Peyer's patch (tissue), 4 donors: ENCODE data around the gene FAM98B. TPM values are rescaled to one million over a fixed set of nuclear protein-coding genes. Genes with fewer than 3 reads are reported as not detected.

Experiments used
- DNase-seq, 3 donors: peaks; one replicate each; pipeline ENCODE4 v3.0.0-alpha.2; 2017 to 2019
- H3K27ac ChIP-seq, 4 donors: fragments of 200-600 bp; sonication (generic); one replicate each; pipeline ENCODE4 v1.5.1; 2016 to 2019
- H3K27me3 ChIP-seq, 2 donors: fragments of 200-600 bp; sonication (generic); one replicate each; pipeline ENCODE4 v1.5.1; 2019
- H3K36me3 ChIP-seq, 3 donors: fragments of 200-600 bp; sonication (generic); one replicate each; pipeline ENCODE4 v1.5.1; 2016 to 2019
- H3K4me1 ChIP-seq, 4 donors: fragments of 200-600 bp; sonication (generic); one replicate each; pipeline ENCODE4 v1.5.1; 2016 to 2019
- H3K4me3 ChIP-seq, 4 donors: fragments of 200-600 bp; sonication (generic); 1 replicate in 3 of 4; 2 replicates in 1 of 4; pipeline ENCODE4 v1.5.1; 2016 to 2019; ENCODE audit warnings: mild to moderate bottlenecking in 1 of 4
- H3K9me3 ChIP-seq, 4 donors: fragments of 200-600 bp; sonication (generic); one replicate each; pipeline ENCODE4 v1.5.1; 2016 to 2019; ENCODE audit warnings: mild to moderate bottlenecking in 1 of 4
- CTCF ChIP-seq, 6 experiments: fragments of 450-650 bp in 4 of 6; fragments of 200-600 bp in 2 of 6; sonication (generic) in 1 of 6; IDR thresholded peaks; one replicate each; pipeline ENCODE4 v1.5.1; 2017 to 2019; ENCODE audit warnings: antibody characterized with exemption in 6 of 6, mild to moderate bottlenecking in 3 of 6, moderate library complexity in 1 of 6
- POLR2A ChIP-seq, 2 donors: fragments of 450-650 bp; IDR thresholded peaks; one replicate each; pipeline ENCODE4 v1.5.1; 2017; ENCODE audit warnings: antibody characterized with exemption in 2 of 2, mild to moderate bottlenecking in 2 of 2, moderate library complexity in 2 of 2
- total RNA-seq, 4 donors: library from RNA; depleted of rRNA; stranded (reverse); fragments of >200 nt; gene quantifications; one replicate each; pipeline ENCODE4 v1.1.0, GENCODE V29; 2016

FAM98B gene
- total RNA-seq, 4 donors from 2014 or later, result 7.7 to 10.5 (median 9.2) TPM

- H3K36me3 ChIP-seq, result no peaks in the 10 kb centered on the region
- H3K4me1 ChIP-seq, result peaks cover 0 to under 1% (median 0%) of the 10 kb centered on the region in 4 donors
- DNase-seq, result no peak
- no peaks in the 10 kb centered on the region for H3K27me3 ChIP-seq
- H3K4me3 ChIP-seq, result no peak overlapping the region
- H3K9me3 ChIP-seq, result no peaks in the 10 kb centered on the region
- TF ChIP-seq POLR2A (IDR thresholded peaks at IDR 0.05), result no peak
- no peak for TF ChIP-seq CTCF (IDR thresholded peaks at IDR 0.05)
- H3K27ac ChIP-seq, result no peak overlapping the region
Measured at GRCh38 chr15:38461066-38461833, 7.3 kb downstream of the FAM98B start.

GRCh38 chr15:38463893-38464292, 10.0 kb downstream of the FAM98B start:
- no peaks in the 10 kb centered on the region for H3K27me3 ChIP-seq
- TF ChIP-seq CTCF (IDR thresholded peaks at IDR 0.05) (no peak), POLR2A (IDR thresholded peaks at IDR 0.05) (no peak)
- H3K9me3 ChIP-seq, result no peaks in the 10 kb centered on the region
- no peak overlapping the region for H3K27ac ChIP-seq
- no peaks in the 10 kb centered on the region for H3K4me1 ChIP-seq
- H3K36me3 ChIP-seq, result peaks cover 0 to 5% (median 0%) of the 10 kb centered on the region in 3 donors
- no peak for DNase-seq
- no peak overlapping the region for H3K4me3 ChIP-seq

DNA sequence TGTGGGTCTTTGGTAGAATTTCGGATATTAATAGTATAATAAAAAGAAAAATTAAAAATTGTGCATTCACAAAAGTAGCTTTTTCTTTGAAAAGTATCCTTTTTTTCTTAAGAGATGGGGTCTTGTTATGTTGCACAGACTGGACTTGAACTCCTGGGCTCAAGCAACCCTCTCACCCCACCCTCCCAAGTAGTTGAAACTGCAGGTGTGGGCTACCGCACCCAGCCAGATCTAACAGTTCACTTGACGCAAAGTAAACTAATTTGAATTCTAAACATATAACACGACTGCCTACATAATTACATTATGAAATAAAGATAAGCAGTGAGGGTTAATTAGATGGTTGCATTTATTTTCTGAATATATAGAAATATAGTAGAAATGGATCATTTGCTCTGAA, 10.7 kb downstream of the FAM98B start:
- H3K4me3 ChIP-seq, result no peak overlapping the region
- H3K36me3 ChIP-seq, result peaks cover 0 to 5% (median 0%) of the 10 kb centered on the region in 3 donors
- DNase-seq, result no peak
- H3K27me3 ChIP-seq, result no peaks in the 10 kb centered on the region
- no peaks in the 10 kb centered on the region for H3K9me3 ChIP-seq
- no peak overlapping the region for H3K27ac ChIP-seq
- TF ChIP-seq POLR2A (IDR thresholded peaks at IDR 0.05) (no peak), CTCF (IDR thresholded peaks at IDR 0.05) (no peak)
- no peaks in the 10 kb centered on the region for H3K4me1 ChIP-seq

DNA sequence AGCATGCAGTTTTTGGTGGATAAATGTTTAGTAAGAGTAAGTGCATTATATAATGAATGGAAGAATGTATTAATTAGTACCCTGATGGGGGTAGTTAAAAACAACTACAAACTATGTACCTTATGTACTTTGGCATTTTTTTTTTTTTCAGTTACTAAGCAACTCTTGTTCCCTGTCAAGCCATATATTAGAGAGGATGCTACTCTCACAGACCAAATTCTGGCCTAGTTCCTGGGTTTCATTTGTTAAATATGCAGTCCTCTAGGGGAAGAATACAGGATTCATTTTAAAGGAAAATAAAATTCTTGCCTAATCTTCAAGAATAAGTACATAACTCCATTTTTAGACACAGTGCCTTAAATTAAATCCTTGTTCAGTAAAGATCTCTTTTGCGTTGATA, 16.9 kb downstream of the FAM98B start:
- H3K27me3 ChIP-seq, result no peaks in the 10 kb centered on the region
- no peaks in the 10 kb centered on the region for H3K4me1 ChIP-seq
- H3K4me3 ChIP-seq, result no peak overlapping the region
- DNase-seq, result no peak
- H3K36me3 ChIP-seq, result peaks cover 0 to 21% (median 0%) of the 10 kb centered on the region in 3 donors
- H3K9me3 ChIP-seq, result no peaks in the 10 kb centered on the region
- TF ChIP-seq CTCF (IDR thresholded peaks at IDR 0.05) (no peak), POLR2A (IDR thresholded peaks at IDR 0.05) (no peak)
- H3K27ac ChIP-seq, result no peak overlapping the region

DNA sequence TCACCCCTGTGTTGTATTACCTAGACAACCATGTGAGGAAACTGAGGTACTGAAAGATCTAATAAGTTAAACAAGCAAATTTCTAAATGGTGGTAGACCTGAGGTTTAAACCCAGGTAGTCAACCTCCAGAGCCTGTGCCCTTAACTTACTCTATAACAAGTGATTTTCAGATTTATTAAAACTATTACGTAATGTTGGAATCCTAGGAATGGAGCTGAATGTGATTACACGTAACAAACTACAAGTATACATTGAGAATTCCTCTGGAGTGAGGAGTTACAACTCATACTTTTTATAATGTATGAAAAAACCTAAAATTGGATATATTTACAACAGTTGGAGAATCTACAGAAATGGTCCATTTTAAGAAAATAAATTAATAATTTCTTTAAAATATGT, 18.0 kb downstream of the FAM98B start:
- TF ChIP-seq CTCF (IDR thresholded peaks at IDR 0.05) (no peak), POLR2A (IDR thresholded peaks at IDR 0.05) (no peak)
- H3K27me3 ChIP-seq, result no peaks in the 10 kb centered on the region
- no peak overlapping the region for H3K27ac ChIP-seq
- no peak overlapping the region for H3K4me3 ChIP-seq
- H3K4me1 ChIP-seq, result no peaks in the 10 kb centered on the region
- peaks cover 0 to 20% (median 0%) of the 10 kb centered on the region in 3 donors for H3K36me3 ChIP-seq
- no peaks in the 10 kb centered on the region for H3K9me3 ChIP-seq
- DNase-seq, result no peak
